ENCODE data around the gene MGAT5B.

MGAT5B gene

GRCh38 chr17:76909971-76910760, 42.0 kb downstream of the MGAT5B start:
- DNase-seq = no peak

GRCh38 chr17:76911299-76912017, 43.3 kb downstream of the MGAT5B start:
- no peak for DNase-seq

- DNase-seq = no peak
Measured at GRCh38 chr17:76912421-76913164, 44.4 kb downstream of the MGAT5B start.

GRCh38 chr17:76914937-76915336, 46.7 kb downstream of the MGAT5B start:
- no peak for DNase-seq

GRCh38 chr17:76915840-76916510, 47.8 kb downstream of the MGAT5B start:
- DNase-seq = no peak

- no peak for DNase-seq
Measured at GRCh38 chr17:76917829-76918228, 49.6 kb downstream of the MGAT5B start.

GRCh38 chr17:76918811-76919210, 50.6 kb downstream of the MGAT5B start:
- DNase-seq = no peak

- no peak for DNase-seq
Measured at GRCh38 chr17:76920364-76921139, 52.3 kb downstream of the MGAT5B start.

GRCh38 chr17:76921340-76922036, 53.3 kb downstream of the MGAT5B start:
- DNase-seq = no peak

- no peak for DNase-seq
Measured at GRCh38 chr17:76922084-76922483, 53.9 kb downstream of the MGAT5B start.

GRCh38 chr17:76922967-76923366, 54.8 kb downstream of the MGAT5B start:
- no peak for DNase-seq

- DNase-seq = no peak
Measured at GRCh38 chr17:76923491-76923890, 55.3 kb downstream of the MGAT5B start.

GRCh38 chr17:76924345-76925342, 56.4 kb downstream of the MGAT5B start:
- DNase-seq = no peak

- DNase-seq = no peak
Measured at GRCh38 chr17:76925441-76925891, 57.3 kb downstream of the MGAT5B start.

GRCh38 chr17:76926237-76926866, 58.1 kb downstream of the MGAT5B start:
- DNase-seq = no peak

- no peak for DNase-seq
Measured at GRCh38 chr17:76927577-76927976, 59.4 kb downstream of the MGAT5B start.

- no peak for DNase-seq
Measured at GRCh38 chr17:76927982-76928381, 59.8 kb downstream of the MGAT5B start.

GRCh38 chr17:76929148-76929547, 60.9 kb downstream of the MGAT5B start:
- no peak for DNase-seq

GRCh38 chr17:76929601-76930000, 61.4 kb downstream of the MGAT5B start:
- no peak for DNase-seq

- no peak for DNase-seq
Measured at GRCh38 chr17:76930107-76930506, 61.9 kb downstream of the MGAT5B start.
